GM18511 (cell line): ENCODE results near the gene CARD10.

ENCODE experiments used
- ATAC-seq: cut with Tn5 transposase; IDR thresholded peaks from one replicate; pipeline ENCODE4 v1.9.1; 2021; ENCODE audit warnings: mild to moderate bottlenecking, moderate library complexity; ENCODE audit not compliant: unreplicated experiment

The CARD10 gene

GRCh38 chr22:37491106-37491505 is 28.1 kb downstream of the CARD10 start:
- no peak for ATAC-seq

GRCh38 chr22:37489983-37490382 is 29.2 kb downstream of the CARD10 start:
- no peak for ATAC-seq

- ATAC-seq = no peak
These were observed 30.7 kb downstream of the CARD10 start for GRCh38 chr22:37488337-37489135.

- ATAC-seq = no peak
These were observed 31.6 kb downstream of the CARD10 start for GRCh38 chr22:37487571-37487970.

- ATAC-seq = no peak
These were observed 32.1 kb downstream of the CARD10 start for GRCh38 chr22:37487129-37487528.

GRCh38 chr22:37486224-37486845 is 32.9 kb downstream of the CARD10 start, which contains the start of gene MFNG:
Gene MFNG, minus strand, starts transcription at chr22:37486384. Its CDS starts 207 bp downstream, at chr22:37486177.
- peak; percentile 71 for ATAC-seq

- ATAC-seq = peak; percentile 24
These were observed 33.6 kb downstream of the CARD10 start for GRCh38 chr22:37485395-37486223.

- ATAC-seq = peak; percentile 49
These were observed 34.5 kb downstream of the CARD10 start for GRCh38 chr22:37484480-37485394.

- ATAC-seq = no peak
These were observed 36.2 kb downstream of the CARD10 start for GRCh38 chr22:37483050-37483449.

- no peak for ATAC-seq
These were observed 37.0 kb downstream of the CARD10 start for GRCh38 chr22:37482244-37482643.

GRCh38 chr22:37481347-37481907 is 37.8 kb downstream of the CARD10 start:
- no peak for ATAC-seq

- no peak for ATAC-seq
These were observed 38.5 kb downstream of the CARD10 start for GRCh38 chr22:37480387-37481346.

GRCh38 chr22:37479196-37479595 is 40.0 kb downstream of the CARD10 start:
- no peak for ATAC-seq

- ATAC-seq = no peak
These were observed 42.6 kb downstream of the CARD10 start for GRCh38 chr22:37476389-37477329.

GRCh38 chr22:37474447-37475090 is 44.6 kb downstream of the CARD10 start:
- no peak for ATAC-seq

- ATAC-seq = no peak
These were observed 45.7 kb downstream of the CARD10 start for GRCh38 chr22:37473437-37473946.

- ATAC-seq = no peak
These were observed 46.7 kb downstream of the CARD10 start for GRCh38 chr22:37472418-37473006.
